Osteoblast (primary cell): ENCODE results near the gene MIDN. TPM values are rescaled to one million over a fixed set of nuclear protein-coding genes. Genes with fewer than 3 reads are reported as not detected.
A peak's percentile ranks its signal among the peaks of the same experiment; 100 is the strongest.

Source experiments
- DNase-seq: peaks from one replicate; pipeline ENCODE4 v3.0.0; 2011; ENCODE audit warnings: low spot score, mixed read lengths; ENCODE audit not compliant: insufficient read length; ENCODE audit errors: missing footprints
- H2AFZ ChIP-seq: 2 replicates; pipeline ENCODE4 v1.6.0; 2011; ENCODE audit warnings: mild to moderate bottlenecking, low read length
- H3K27ac ChIP-seq: 2 replicates; pipeline ENCODE4 v1.5.1; 2011; ENCODE audit warnings: mild to moderate bottlenecking, low read depth, low read length, moderate library complexity
- H3K27me3 ChIP-seq: 2 replicates; pipeline ENCODE4 v1.6.0; 2012; ENCODE audit warnings: mild to moderate bottlenecking, control low read depth, inconsistent platforms, low read length, moderate library complexity; ENCODE audit not compliant: insufficient read depth
- H3K36me3 ChIP-seq: 2 replicates; pipeline ENCODE4 v1.5.1; 2011; ENCODE audit warnings: mild to moderate bottlenecking, low read length, control low read depth, moderate library complexity; ENCODE audit not compliant: insufficient read depth
- H3K4me1 ChIP-seq: 2 replicates; pipeline ENCODE4 v1.5.1; 2011; ENCODE audit warnings: mild to moderate bottlenecking, low read length, control low read depth, moderate library complexity; ENCODE audit not compliant: insufficient read depth
- H3K4me2 ChIP-seq: 2 replicates; pipeline ENCODE4 v1.6.0; 2011; ENCODE audit warnings: mild to moderate bottlenecking, low read length; ENCODE audit not compliant: insufficient read depth
- H3K4me3 ChIP-seq: fragments of 200-600 bp; sonication (generic); 3 replicates; pipeline ENCODE4 v1.5.1; 2012; ENCODE audit warnings: mild to moderate bottlenecking, low read length, inconsistent platforms; ENCODE audit not compliant: insufficient read depth
- H3K79me2 ChIP-seq: 2 replicates; pipeline ENCODE4 v1.6.0; 2012; ENCODE audit warnings: mild to moderate bottlenecking, low read length, control low read depth, inconsistent platforms; ENCODE audit not compliant: insufficient read depth
- H3K9me3 ChIP-seq: 2 replicates; pipeline ENCODE4 v1.5.1; 2011; ENCODE audit warnings: low read depth, low read length, control low read depth
- H4K20me1 ChIP-seq: 2 replicates; pipeline ENCODE4 v1.6.0; 2012; ENCODE audit warnings: mild to moderate bottlenecking, low read length, control low read depth; ENCODE audit not compliant: insufficient read depth
- CTCF ChIP-seq: IDR thresholded peaks from 2 replicates; pipeline ENCODE4 v1.5.1; 2011; ENCODE audit warnings: mild to moderate bottlenecking, low read depth, low read length, moderate library complexity; ENCODE audit errors: extremely low read depth
- total RNA-seq: library from RNA; depleted of rRNA; stranded (reverse); fragments of >200 nt; gene quantifications from 2 replicates; pipeline ENCODE4 v1.2.3, GENCODE V29; 2012

MIDN gene
- total RNA-seq, 1 donor: 19.9 TPM

- Histone ChIP-seq H3K79me2 (peaks cover 50% of the 10 kb centered on the region), H3K4me2 (peak overlapping the region; percentile 92), H3K36me3 (peaks cover 61% of the 10 kb centered on the region), H4K20me1 (peaks cover 38% of the 10 kb centered on the region), H3K4me1 (peaks cover 31% of the 10 kb centered on the region), H3K27ac (peak overlapping the region; percentile 86), H3K27me3 (no peaks in the 10 kb centered on the region), H2AFZ (peak overlapping the region; percentile 46), H3K4me3 (peak overlapping the region; percentile 77), H3K9me3 (no peaks in the 10 kb centered on the region)
- peak; percentile 93 for DNase-seq
- no peak for TF ChIP-seq CTCF
Measured at GRCh38 chr19:1275976-1276627, 27.7 kb downstream of the MIDN start.

- peaks cover 34% of the 10 kb centered on the region for H4K20me1 ChIP-seq
- no peaks in the 10 kb centered on the region for H3K9me3 ChIP-seq
- peaks cover 56% of the 10 kb centered on the region for H3K36me3 ChIP-seq
- peaks cover 26% of the 10 kb centered on the region for H3K4me1 ChIP-seq
- peaks cover 44% of the 10 kb centered on the region for H3K79me2 ChIP-seq
- H3K27ac ChIP-seq: peak overlapping the region; percentile 86
- peak overlapping the region; percentile 77 for H3K4me3 ChIP-seq
- H2AFZ ChIP-seq: no peak overlapping the region
- H3K27me3 ChIP-seq: no peaks in the 10 kb centered on the region
- H3K4me2 ChIP-seq: peak overlapping the region; percentile 92
- no peak for TF ChIP-seq CTCF
- DNase-seq: no peak
Measured at GRCh38 chr19:1276628-1277022, 28.2 kb downstream of the MIDN start.

- TF ChIP-seq CTCF: no peak
- Histone ChIP-seq H4K20me1 (peaks cover 30% of the 10 kb centered on the region), H3K27me3 (no peaks in the 10 kb centered on the region), H3K4me2 (no peak overlapping the region), H3K79me2 (peaks cover 40% of the 10 kb centered on the region), H3K36me3 (peaks cover 51% of the 10 kb centered on the region), H3K4me1 (peaks cover 22% of the 10 kb centered on the region), H2AFZ (no peak overlapping the region), H3K9me3 (no peaks in the 10 kb centered on the region), H3K4me3 (peak overlapping the region; percentile 77), H3K27ac (peak overlapping the region; percentile 86)
- DNase-seq: no peak
Measured at GRCh38 chr19:1277061-1277460, 28.7 kb downstream of the MIDN start.

- Histone ChIP-seq H3K4me2 (no peak overlapping the region), H3K27ac (no peak overlapping the region), H3K9me3 (no peaks in the 10 kb centered on the region), H3K36me3 (peaks cover 41% of the 10 kb centered on the region), H3K4me1 (peaks cover 22% of the 10 kb centered on the region), H3K27me3 (peaks cover under 1% of the 10 kb centered on the region), H2AFZ (no peak overlapping the region), H3K79me2 (peaks cover 30% of the 10 kb centered on the region), H3K4me3 (no peak overlapping the region), H4K20me1 (peaks cover 27% of the 10 kb centered on the region)
- no peak for DNase-seq
- no peak for TF ChIP-seq CTCF
Measured at GRCh38 chr19:1278074-1278473, 29.7 kb downstream of the MIDN start.
